DND-41 (cell line): Measurements from ENCODE around the gene CATSPER3.

ENCODE experiments used
- CTCF ChIP-seq: IDR thresholded peaks from 2 replicates; pipeline ENCODE4 v1.5.1; 2012; ENCODE audit warnings: borderline replicate concordance, low read length, moderate library complexity, mild to moderate bottlenecking; ENCODE audit not compliant: poor library complexity, severe bottlenecking; ENCODE audit errors: extremely low read depth
- EZH2 ChIP-seq: IDR thresholded peaks from 3 replicates; pipeline ENCODE4 v1.6.1; 2012; ENCODE audit warnings: borderline replicate concordance, low read depth, mild to moderate bottlenecking, moderate library complexity, low read length, inconsistent platforms; ENCODE audit not compliant: severe bottlenecking

GRCh38 chr5:134943547-134943946, 24.2 kb upstream of the CATSPER3 start:
- TF ChIP-seq CTCF (no peak), EZH2 (no peak)
